GM23338 (cell line): Measurements from ENCODE around the gene BMP8A. TPM values are rescaled to one million over a fixed set of nuclear protein-coding genes. Genes with fewer than 3 reads are reported as not detected.

Experiments
- ATAC-seq: fragments of 200-7000 bp; cut with Tn5 transposase; 3 replicates; pipeline ENCODE4 v1.9.1; 2020
- DNase-seq: peaks from one replicate; pipeline ENCODE4 v3.0.0-alpha.2; 2015; ENCODE audit warnings: low spot score
- H2AFZ ChIP-seq: fragments of 200-600 bp; sonication (generic); 2 replicates; pipeline ENCODE4 v1.8.0; 2016; ENCODE audit warnings: antibody characterized with exemption, mild to moderate bottlenecking, moderate library complexity
- H3F3A ChIP-seq: fragments of 200-600 bp; sonication (generic); replicated peaks from 2 replicates; pipeline ENCODE4 v1.8.0; 2017; ENCODE audit warnings: antibody characterized with exemption, mixed run types, low read depth
- H3K27ac ChIP-seq: fragments of 200-600 bp; sonication (generic); 2 replicates; pipeline ENCODE4 v1.6.1; 2016; ENCODE audit warnings: low read depth
- H3K27me3 ChIP-seq: fragments of 200-600 bp; sonication (generic); 2 replicates; pipeline ENCODE4 v1.8.0; 2016; ENCODE audit warnings: mild to moderate bottlenecking, mixed run types, moderate library complexity; ENCODE audit not compliant: insufficient read depth
- H3K36me3 ChIP-seq: fragments of 200-600 bp; sonication (generic); 2 replicates; pipeline ENCODE4 v1.8.0; 2016; ENCODE audit warnings: mild to moderate bottlenecking; ENCODE audit not compliant: insufficient read depth
- H3K4me1 ChIP-seq: fragments of 200-600 bp; sonication (generic); 2 replicates; pipeline ENCODE4 v1.8.0; 2016; ENCODE audit warnings: mild to moderate bottlenecking, moderate library complexity; ENCODE audit not compliant: insufficient read depth
- H3K4me2 ChIP-seq: fragments of 200-600 bp; sonication (generic); 2 replicates; pipeline ENCODE4 v1.7.1; 2017; ENCODE audit warnings: mixed run types
- H3K4me3 ChIP-seq: fragments of 200-600 bp; sonication (generic); 2 replicates; pipeline ENCODE4 v1.6.1; 2016; ENCODE audit warnings: mixed run types
- H3K79me2 ChIP-seq: fragments of 200-600 bp; sonication (generic); replicated peaks from 2 replicates; pipeline ENCODE4 v1.8.0; 2017; ENCODE audit warnings: mild to moderate bottlenecking; ENCODE audit not compliant: insufficient read depth
- H3K9me2 ChIP-seq: fragments of 200-600 bp; sonication (generic); 2 replicates; pipeline ENCODE4 v1.8.0; 2017; ENCODE audit not compliant: insufficient read depth
- H4K20me1 ChIP-seq: fragments of 200-600 bp; sonication (generic); replicated peaks from 2 replicates; pipeline ENCODE4 v1.8.0; 2017; ENCODE audit warnings: mild to moderate bottlenecking; ENCODE audit not compliant: insufficient read depth
- H3K27ac Mint-ChIP-seq: 2 replicates; pipeline ENCODE4 v1.8.0; 2020; ENCODE audit warnings: inconsistent platforms, mild to moderate bottlenecking, moderate library complexity, mixed read lengths
- H3K27me3 Mint-ChIP-seq: 3 replicates; pipeline ENCODE4 v1.8.0; 2022; ENCODE audit warnings: low read depth, mild to moderate bottlenecking, moderate library complexity, mixed read lengths, inconsistent platforms; ENCODE audit not compliant: insufficient read depth, poor library complexity
- H3K36me3 Mint-ChIP-seq: 3 replicates; pipeline ENCODE4 v1.8.0; 2021; ENCODE audit warnings: low read depth, mild to moderate bottlenecking, inconsistent platforms, moderate library complexity, mixed read lengths
- H3K4me1 Mint-ChIP-seq: 3 replicates; pipeline ENCODE4 v1.8.0; 2020; ENCODE audit warnings: mild to moderate bottlenecking, inconsistent platforms, mixed read lengths
- H3K4me3 Mint-ChIP-seq: 3 replicates; pipeline ENCODE4 v1.8.0; 2021; ENCODE audit warnings: moderate library complexity, mild to moderate bottlenecking, inconsistent platforms, mixed read lengths
- H3K9me3 Mint-ChIP-seq: 3 replicates; pipeline ENCODE4 v1.8.0; 2020; ENCODE audit warnings: moderate library complexity, mild to moderate bottlenecking, inconsistent platforms, mixed read lengths
- CREB1 ChIP-seq: fragments of 250-450 bp; sonication (Bioruptor Pico); IDR thresholded peaks from 2 replicates; pipeline ENCODE4 v1.5.0; 2020; ENCODE audit warnings: low read depth, mild to moderate bottlenecking, moderate library complexity
- CTCF ChIP-seq, 2 experiments: fragments of 200-600 bp in 1 of 2; sonication (generic) in 1 of 2; conservative IDR thresholded peaks; 2 replicates each; pipeline versions ENCODE4 v1.5.1 to v1.6.1; 2016 to 2017; ENCODE audit warnings: antibody characterized with exemption in 2 of 2, low read depth in 2 of 2, mild to moderate bottlenecking in 2 of 2, moderate library complexity in 1 of 2
- EZH2 ChIP-seq: fragments of 200-600 bp; sonication (generic); IDR thresholded peaks from one replicate; pipeline ENCODE4 v1.8.0; 2017; ENCODE audit warnings: antibody characterized with exemption, mild to moderate bottlenecking, low read depth; ENCODE audit not compliant: unreplicated experiment
- EZH2phosphoT487 ChIP-seq: fragments of 200-600 bp; sonication (generic); IDR thresholded peaks from one replicate; pipeline ENCODE4 v1.8.1; 2018; ENCODE audit warnings: antibody characterized with exemption; ENCODE audit not compliant: unreplicated experiment
- JUNB ChIP-seq: IDR thresholded peaks from one replicate; pipeline ENCODE4 v1.6.1; 2016; ENCODE audit warnings: antibody characterized with exemption; ENCODE audit not compliant: unreplicated experiment
- NANOG ChIP-seq: IDR thresholded peaks from 2 replicates; pipeline ENCODE4 v1.6.1; 2016; ENCODE audit warnings: antibody characterized with exemption, borderline replicate concordance
- STAT1 ChIP-seq: IDR thresholded peaks from one replicate; pipeline ENCODE4 v1.6.1; 2016; ENCODE audit warnings: antibody characterized with exemption; ENCODE audit not compliant: unreplicated experiment
- ZNF114 ChIP-seq: fragments of 250-450 bp; sonication (Bioruptor Pico); IDR thresholded peaks from 2 replicates; pipeline ENCODE4 v1.5.0; 2020; ENCODE audit warnings: mild to moderate bottlenecking, moderate library complexity
- ZNF331 ChIP-seq: fragments of 250-450 bp; sonication (Bioruptor Pico); IDR thresholded peaks from 2 replicates; pipeline ENCODE4 v1.5.0; 2020; ENCODE audit warnings: low read depth, mild to moderate bottlenecking, moderate library complexity
- polyA plus RNA-seq: library from polyadenylated mRNA; unstranded; fragments of >200 nt; fragmentation: Nextera tagmentation; extraction: Ambion mirVana; gene quantifications from 2 replicates; pipeline ENCODE4 v1.2.1, GENCODE V29; 2016
- total RNA-seq: library from RNA; depleted of rRNA; stranded (reverse); fragments of >200 nt; shearing (Covaris generic); gene quantifications from 2 replicates; pipeline ENCODE4 v1.2.3, GENCODE V29; 2014
- TF ChIP-seq, protein P1 (sequence below): IDR thresholded peaks from one replicate; pipeline ENCODE4 v1.6.1; 2018; ENCODE audit warnings: antibody characterized with exemption; ENCODE audit not compliant: unreplicated experiment
- TF ChIP-seq, protein P2 (sequence below): IDR thresholded peaks from 2 replicates; pipeline ENCODE4 v1.6.1; 2016; ENCODE audit warnings: antibody characterized with exemption

The BMP8A gene
- total and polyA plus RNA-seq, 2 experiments from 2014 or later, result 0.34 to 0.63 TPM

DNA sequence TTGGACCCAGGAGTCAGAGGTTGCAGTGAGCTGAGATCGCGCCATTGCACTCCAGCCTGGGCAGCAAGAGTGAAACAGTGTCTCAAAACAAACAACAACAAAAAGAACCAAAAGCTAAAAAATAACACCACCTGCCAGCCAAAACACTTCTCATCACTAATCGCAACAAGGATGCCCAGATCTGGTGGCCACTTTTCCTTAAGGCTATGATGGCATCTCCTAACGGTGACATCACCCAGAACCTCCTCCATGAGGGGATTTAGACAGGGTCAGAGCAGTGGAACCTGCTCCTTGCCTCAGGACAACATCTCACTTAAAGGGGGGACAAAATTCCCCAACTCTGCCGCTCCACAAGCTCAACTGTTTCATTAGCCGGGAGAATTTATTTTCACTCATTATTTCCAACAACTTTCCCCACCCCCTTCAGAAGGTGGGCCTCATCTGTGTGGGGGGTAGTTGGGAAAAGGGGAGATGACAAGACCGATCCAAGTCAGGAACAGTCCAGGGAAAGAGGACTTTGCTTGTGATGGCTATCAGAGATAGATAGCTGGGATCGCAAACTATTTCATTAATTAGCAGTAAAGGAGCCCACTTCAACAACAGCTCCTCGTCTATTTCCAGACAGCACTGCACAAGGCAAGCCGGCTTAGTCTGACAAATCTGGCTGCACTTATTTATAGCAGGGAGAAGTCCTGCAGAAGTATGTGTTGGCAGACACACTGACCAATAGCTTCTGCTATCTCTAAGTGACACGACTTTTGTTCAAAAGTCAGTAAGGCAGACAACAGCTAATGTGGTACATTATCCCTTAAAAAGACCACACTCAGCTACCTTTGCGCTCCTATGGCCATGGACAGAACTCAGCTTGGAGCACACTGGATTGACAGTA is 82.5 kb downstream of the BMP8A start (continued):
- TF ChIP-seq CTCF (conservative IDR thresholded peaks at IDR 0.05; ENCODE audit: low read depth in 2 of 2) (no peak), ZNF114 (CRISPR knock-in tag) (no peak), CREB1 (CRISPR knock-in tag) (no peak), EZH2phosphoT487 (no peak), JUNB (no peak), NANOG (no peak), EZH2 (no peak), ZNF331 (CRISPR knock-in tag) (no peak), STAT1 (no peak)
- TF ChIP-seq, protein P1, sequence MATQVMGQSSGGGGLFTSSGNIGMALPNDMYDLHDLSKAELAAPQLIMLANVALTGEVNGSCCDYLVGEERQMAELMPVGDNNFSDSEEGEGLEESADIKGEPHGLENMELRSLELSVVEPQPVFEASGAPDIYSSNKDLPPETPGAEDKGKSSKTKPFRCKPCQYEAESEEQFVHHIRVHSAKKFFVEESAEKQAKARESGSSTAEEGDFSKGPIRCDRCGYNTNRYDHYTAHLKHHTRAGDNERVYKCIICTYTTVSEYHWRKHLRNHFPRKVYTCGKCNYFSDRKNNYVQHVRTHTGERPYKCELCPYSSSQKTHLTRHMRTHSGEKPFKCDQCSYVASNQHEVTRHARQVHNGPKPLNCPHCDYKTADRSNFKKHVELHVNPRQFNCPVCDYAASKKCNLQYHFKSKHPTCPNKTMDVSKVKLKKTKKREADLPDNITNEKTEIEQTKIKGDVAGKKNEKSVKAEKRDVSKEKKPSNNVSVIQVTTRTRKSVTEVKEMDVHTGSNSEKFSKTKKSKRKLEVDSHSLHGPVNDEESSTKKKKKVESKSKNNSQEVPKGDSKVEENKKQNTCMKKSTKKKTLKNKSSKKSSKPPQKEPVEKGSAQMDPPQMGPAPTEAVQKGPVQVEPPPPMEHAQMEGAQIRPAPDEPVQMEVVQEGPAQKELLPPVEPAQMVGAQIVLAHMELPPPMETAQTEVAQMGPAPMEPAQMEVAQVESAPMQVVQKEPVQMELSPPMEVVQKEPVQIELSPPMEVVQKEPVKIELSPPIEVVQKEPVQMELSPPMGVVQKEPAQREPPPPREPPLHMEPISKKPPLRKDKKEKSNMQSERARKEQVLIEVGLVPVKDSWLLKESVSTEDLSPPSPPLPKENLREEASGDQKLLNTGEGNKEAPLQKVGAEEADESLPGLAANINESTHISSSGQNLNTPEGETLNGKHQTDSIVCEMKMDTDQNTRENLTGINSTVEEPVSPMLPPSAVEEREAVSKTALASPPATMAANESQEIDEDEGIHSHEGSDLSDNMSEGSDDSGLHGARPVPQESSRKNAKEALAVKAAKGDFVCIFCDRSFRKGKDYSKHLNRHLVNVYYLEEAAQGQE, result no peak
- TF ChIP-seq, protein P2, sequence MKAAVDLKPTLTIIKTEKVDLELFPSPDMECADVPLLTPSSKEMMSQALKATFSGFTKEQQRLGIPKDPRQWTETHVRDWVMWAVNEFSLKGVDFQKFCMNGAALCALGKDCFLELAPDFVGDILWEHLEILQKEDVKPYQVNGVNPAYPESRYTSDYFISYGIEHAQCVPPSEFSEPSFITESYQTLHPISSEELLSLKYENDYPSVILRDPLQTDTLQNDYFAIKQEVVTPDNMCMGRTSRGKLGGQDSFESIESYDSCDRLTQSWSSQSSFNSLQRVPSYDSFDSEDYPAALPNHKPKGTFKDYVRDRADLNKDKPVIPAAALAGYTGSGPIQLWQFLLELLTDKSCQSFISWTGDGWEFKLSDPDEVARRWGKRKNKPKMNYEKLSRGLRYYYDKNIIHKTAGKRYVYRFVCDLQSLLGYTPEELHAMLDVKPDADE, result no peak

DNA sequence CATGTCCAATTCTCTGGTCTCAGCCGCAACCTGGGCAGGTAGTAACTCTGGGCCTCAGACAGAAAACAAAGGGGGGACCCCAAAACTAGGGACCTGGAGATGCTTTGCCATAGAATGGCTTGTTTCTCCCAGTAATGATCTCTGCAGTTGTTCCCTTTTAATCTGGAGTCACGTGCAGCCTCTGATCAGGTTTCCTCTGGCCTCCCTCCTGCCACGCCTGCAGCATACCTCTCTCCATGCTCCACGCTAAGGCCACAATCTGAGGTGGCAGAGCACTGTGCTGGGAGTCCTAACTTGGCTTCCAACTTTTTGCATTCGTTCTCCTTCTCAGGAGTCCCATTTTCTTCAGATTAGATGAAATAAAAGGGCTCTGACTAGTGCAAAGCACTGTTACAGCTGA is 83.2 kb downstream of the BMP8A start:
- peaks cover 9% of the 10 kb centered on the region for H3K27me3 Mint-ChIP-seq
- peak overlapping the region; percentile 24; the same call in 1 of the 2 replicates for H3K27ac Mint-ChIP-seq
- Histone ChIP-seq H3K36me3 (peaks cover 36% of the 10 kb centered on the region), H3K4me1 (peaks cover 19% of the 10 kb centered on the region), H2AFZ (no peak overlapping the region), H3K4me3 (peak overlapping the region; percentile 95), H3K27me3 (no peaks in the 10 kb centered on the region), H3K27ac (peak overlapping the region; percentile 55; the same call in 1 of the 2 replicates), H4K20me1 (peaks cover 56% of the 10 kb centered on the region), H3K4me2 (peak overlapping the region; percentile 97), H3K9me2 (no peaks in the 10 kb centered on the region), H3F3A (peaks cover 12% of the 10 kb centered on the region), H3K79me2 (peaks cover 63% of the 10 kb centered on the region)
- DNase-seq (no peak), ATAC-seq (no peak)
- peak overlapping the region; percentile 92 for H3K4me3 Mint-ChIP-seq
- H3K9me3 Mint-ChIP-seq, result no peaks in the 10 kb centered on the region
- H3K4me1 Mint-ChIP-seq, result peaks cover 22% of the 10 kb centered on the region
- H3K36me3 Mint-ChIP-seq, result peaks cover 62% of the 10 kb centered on the region
- TF ChIP-seq ZNF331 (CRISPR knock-in tag), result no peak
- TF ChIP-seq STAT1, result no peak
- TF ChIP-seq, protein P1, result no peak
- TF ChIP-seq, protein P2, result no peak
